HepG2 (cell line): ENCODE measurements around the gene TRIM5.

Source experiments
- EZH2 ChIP-seq: conservative IDR thresholded peaks from 2 replicates; pipeline ENCODE4 v1.6.1; 2012; ENCODE audit warnings: mild to moderate bottlenecking, low read depth, low read length, moderate library complexity
- KLF16 ChIP-seq, 2 experiments: sonication (generic) in 1 of 2; formaldehyde crosslinking in 1 of 2; IDR thresholded peaks; 2 replicates each; pipeline versions ENCODE4 v1.6.1 to v1.8.0; 2016 to 2023; ENCODE audit warnings: missing genetic modification reagents in 2 of 2, missing compliant biosample characterization in 1 of 2
- RBAK ChIP-seq: sonication (generic); formaldehyde crosslinking; IDR thresholded peaks from 2 replicates; pipeline ENCODE4 v1.5.1; 2020; ENCODE audit warnings: mild to moderate bottlenecking, missing genetic modification reagents
- ZBTB33 ChIP-seq: sonication (generic); formaldehyde crosslinking; IDR thresholded peaks from 2 replicates; pipeline ENCODE4 v1.4.0; 2020; ENCODE audit warnings: missing genetic modification reagents
- ZNF10 ChIP-seq: sonication (generic); formaldehyde crosslinking; IDR thresholded peaks from 2 replicates; pipeline ENCODE4 v1.4.0; 2020; ENCODE audit warnings: mild to moderate bottlenecking, low read depth, missing genetic modification reagents, borderline replicate concordance
- ZNF34 ChIP-seq: sonication (generic); formaldehyde crosslinking; IDR thresholded peaks from 2 replicates; pipeline ENCODE4 v1.4.0; 2020; ENCODE audit warnings: mild to moderate bottlenecking, missing genetic modification reagents, borderline replicate concordance
- TF ChIP-seq, protein P1 (sequence below): IDR thresholded peaks from 2 replicates; pipeline ENCODE4 v1.6.1; 2012; ENCODE audit warnings: inconsistent platforms

DNA sequence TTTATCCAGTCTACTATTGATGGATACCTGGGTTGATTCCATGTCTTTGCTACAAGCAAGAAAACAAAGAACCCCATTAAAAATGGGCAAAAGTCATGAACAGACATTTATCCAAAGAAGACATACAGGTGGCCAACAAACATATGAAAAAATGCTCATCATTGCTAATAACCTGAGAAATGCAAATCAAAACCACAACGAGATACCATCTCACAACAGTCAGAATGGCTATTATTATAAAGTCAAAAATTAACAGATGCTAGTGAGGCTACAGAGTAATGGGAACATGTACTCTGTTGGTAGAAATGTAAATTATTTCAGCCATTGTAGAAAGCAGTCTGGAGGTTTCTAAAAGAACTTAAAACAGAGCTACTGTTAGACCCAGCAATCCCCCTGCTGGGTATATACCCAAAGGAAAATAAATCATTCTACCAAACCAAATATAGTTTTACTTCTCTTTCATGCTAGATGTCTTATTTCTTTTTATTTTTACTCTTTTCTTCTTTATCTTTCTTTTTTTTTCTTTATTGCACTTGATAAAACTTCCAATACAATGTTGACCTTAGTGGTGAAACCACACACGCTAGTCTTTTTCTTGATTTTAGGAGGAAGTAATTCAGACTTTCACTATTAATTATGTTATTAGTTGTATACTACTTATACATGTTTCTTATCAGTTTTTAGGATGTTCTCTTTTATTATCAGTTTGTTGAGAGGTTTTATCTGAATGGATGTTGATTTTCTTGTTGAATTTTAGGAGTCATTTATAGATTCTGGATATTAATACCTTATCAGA lies 19.1 kb upstream of the TRIM5 start:
- no peak for TF ChIP-seq ZBTB33 (CRISPR knock-in tag)
- TF ChIP-seq ZNF10 (CRISPR knock-in tag): no peak
- TF ChIP-seq, protein P1, sequence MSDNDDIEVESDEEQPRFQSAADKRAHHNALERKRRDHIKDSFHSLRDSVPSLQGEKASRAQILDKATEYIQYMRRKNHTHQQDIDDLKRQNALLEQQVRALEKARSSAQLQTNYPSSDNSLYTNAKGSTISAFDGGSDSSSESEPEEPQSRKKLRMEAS: no peak
- no peak for TF ChIP-seq EZH2
- TF ChIP-seq ZNF34 (CRISPR knock-in tag): no peak
- no peak for TF ChIP-seq RBAK (CRISPR knock-in tag)
- no peak for TF ChIP-seq KLF16 (CRISPR knock-in tag; IDR thresholded peaks at IDR 0.05)
